Stimulated activated naive CD8-positive, alpha-beta T cell treated with anti-CD3 and anti-CD28 coated beads, Interleukin-15, Interleukin-2, amounts not matched to agents 100 U/mL and 50 U/mL, for 24 hours (primary cell): ENCODE data around the gene TRIM23.

Source experiments
- ATAC-seq: fragments of 150-1000 bp; cut with Tn5 transposase; one replicate; pipeline ENCODE4 v1.10.0; 2021
- DNase-seq: peaks from one replicate; pipeline ENCODE4 v3.0.0; 2021

Gene TRIM23

GRCh38 chr5:65563777-65564176, 60.4 kb downstream of the TRIM23 start:
- no peak for ATAC-seq
- no peak for DNase-seq

GRCh38 chr5:65562731-65563701, 61.1 kb downstream of the TRIM23 start, which contains the start of the genes CENPK and PPWD1:
Gene CENPK (minus strand): TSS chr5:65563168. CDS start chr5:65554907, 8,261 bp downstream.
Gene PPWD1 (plus strand): TSS chr5:65563296. CDS start chr5:65563311, 15 bp downstream.
- peak; percentile 93 for DNase-seq
- peak; percentile 99 for ATAC-seq

- ATAC-seq (no peak), DNase-seq (no peak)
These were observed 67.4 kb downstream of the TRIM23 start for GRCh38 chr5:65556718-65557117.

- DNase-seq (no peak), ATAC-seq (no peak)
These were observed 68.0 kb downstream of the TRIM23 start for GRCh38 chr5:65556181-65556580.

- DNase-seq (no peak), ATAC-seq (no peak)
These were observed 68.8 kb downstream of the TRIM23 start for GRCh38 chr5:65555287-65555686.

GRCh38 chr5:65553941-65554340, 70.2 kb downstream of the TRIM23 start:
- ATAC-seq (no peak), DNase-seq (no peak)

GRCh38 chr5:65548281-65548680, 75.9 kb downstream of the TRIM23 start:
- ATAC-seq: no peak
- no peak for DNase-seq

GRCh38 chr5:65546141-65546540, 78.0 kb downstream of the TRIM23 start:
- DNase-seq (no peak), ATAC-seq (no peak)

- ATAC-seq (no peak), DNase-seq (no peak)
These were observed 79.7 kb downstream of the TRIM23 start for GRCh38 chr5:65544473-65544872.

GRCh38 chr5:65539827-65540226, 84.3 kb downstream of the TRIM23 start:
- no peak for DNase-seq
- ATAC-seq: no peak
